ENCODE results near the gene SCN1B.
"Not testable (repeated sequence)": the region's sequence is repeated elsewhere in the genome, so short reads cannot be mapped to it uniquely, and the experiment has no call there.

The SCN1B gene

GRCh38 chr19:35030257-35031071 lies at the start of gene SCN1B:
Gene SCN1B, plus strand, starts transcription at chr19:35030470. Its CDS starts 351 bp downstream, at chr19:35030821.
- DNase-seq, result peak; percentile 57

GRCh38 chr19:34982275-34982674 lies 48.0 kb upstream of the SCN1B start:
- DNase-seq, result no peak

GRCh38 chr19:34983786-34984185 lies 46.5 kb upstream of the SCN1B start:
- no peak for DNase-seq

GRCh38 chr19:34984287-34984686 lies 46.0 kb upstream of the SCN1B start:
- no peak for DNase-seq

- DNase-seq, result no peak
Observed at GRCh38 chr19:34985249-34986022, 44.8 kb upstream of the SCN1B start.

- no peak for DNase-seq
Observed at GRCh38 chr19:34988119-34988518, 42.2 kb upstream of the SCN1B start.

GRCh38 chr19:34989298-34989697 lies 41.0 kb upstream of the SCN1B start:
- DNase-seq, result no peak

- DNase-seq, result no peak
Observed at GRCh38 chr19:34990578-34991192, 39.6 kb upstream of the SCN1B start.

- DNase-seq, result no peak
Observed at GRCh38 chr19:34991542-34992333, 38.5 kb upstream of the SCN1B start.

GRCh38 chr19:34992582-34992981 lies 37.7 kb upstream of the SCN1B start:
- not testable (repeated sequence) for DNase-seq

GRCh38 chr19:34994286-34994642 lies 36.0 kb upstream of the SCN1B start:
- no peak for DNase-seq

- DNase-seq, result no peak
Observed at GRCh38 chr19:34994643-34995541, 35.4 kb upstream of the SCN1B start.

- no peak for DNase-seq
Observed at GRCh38 chr19:34995551-34995950, 34.7 kb upstream of the SCN1B start.

GRCh38 chr19:34997071-34997617 lies 33.1 kb upstream of the SCN1B start:
- no peak for DNase-seq

- not testable (repeated sequence) for DNase-seq
Observed at GRCh38 chr19:34998224-34998623, 32.0 kb upstream of the SCN1B start.

GRCh38 chr19:34998777-34999497 lies 31.3 kb upstream of the SCN1B start:
- no peak for DNase-seq

- peak; percentile 70 for DNase-seq
Observed at GRCh38 chr19:34999498-35000337, 30.6 kb upstream of the SCN1B start, which contains the start of gene GRAMD1A. Gene GRAMD1A, plus strand, starts transcription at chr19:35000323. Its CDS starts 156 bp downstream, at chr19:35000479.

- DNase-seq, result no peak
Observed at GRCh38 chr19:35000338-35000646, 30.0 kb upstream of the SCN1B start.

- peak; percentile 61 for DNase-seq
Observed at GRCh38 chr19:35000647-35001501, 29.4 kb upstream of the SCN1B start.
